Measurements from ENCODE around the gene EIF4ENIF1.

Gene EIF4ENIF1

DNA sequence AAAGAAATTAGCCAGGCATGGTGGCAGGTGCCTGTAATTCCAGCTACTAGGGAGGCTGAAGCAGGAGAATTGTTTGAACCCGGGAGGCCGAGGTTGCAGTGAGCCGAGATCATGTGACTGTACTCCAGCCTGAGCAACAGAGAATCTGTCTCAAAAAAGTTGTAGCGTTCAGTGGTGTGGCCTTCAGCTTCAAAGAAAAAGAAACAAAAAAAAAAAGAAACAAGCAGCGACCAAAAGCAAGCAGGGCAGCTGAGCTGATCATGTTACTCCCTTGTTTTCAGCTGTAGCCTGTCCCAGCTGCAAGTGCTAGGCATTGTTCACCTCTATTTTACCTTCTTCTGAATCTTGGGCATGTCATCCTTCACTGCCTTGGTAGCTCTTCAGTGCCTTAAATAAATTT, 43.7 kb upstream of the EIF4ENIF1 start:
- no peak for DNase-seq (ENCODE audit: low spot score)
- Histone ChIP-seq H2BK5ac (ENCODE audit: low read length) (no peak overlapping the region), H2BK12ac (ENCODE audit: low read length) (no peak overlapping the region), H3K23ac (ENCODE audit: low read depth, low read length, poor library complexity) (no peak overlapping the region), H3K4me2 (ENCODE audit: insufficient read depth, low read length, poor library complexity, severe bottlenecking) (no peak overlapping the region), H3K18ac (ENCODE audit: low read length) (no peak overlapping the region), H2AK5ac (ENCODE audit: low read depth, low read length) (no peak overlapping the region), H3K14ac (ENCODE audit: low read length) (no peak overlapping the region), H3K4ac (ENCODE audit: low read length) (no peak overlapping the region), H3K4me3 (ENCODE audit: low read length in 2 of 2) (no peak overlapping the region), H3K4me1 (ENCODE audit: control insufficient read depth in 2 of 2, insufficient read depth in 1 of 2, low read depth in 1 of 2, low read length in 2 of 2) (peaks cover 0 to 2% of the 10 kb centered on the region in 2 donors), H3K9ac (ENCODE audit: low read depth, low read length, poor library complexity) (no peak overlapping the region), H3K36me3 (replicated peaks in 1 of 2; ENCODE audit: control insufficient read depth in 2 of 2, insufficient read depth in 2 of 2, low read length in 2 of 2) (peaks cover 0 to 37% of the 10 kb centered on the region in 2 donors), H4K91ac (ENCODE audit: low read depth, low read length, poor library complexity) (no peak overlapping the region), H2BK120ac (ENCODE audit: low read depth, low read length) (no peak overlapping the region), H3K79me1 (ENCODE audit: low read depth, low read length) (no peaks in the 10 kb centered on the region), H4K8ac (ENCODE audit: low read depth, low read length) (no peak overlapping the region), H2AFZ (ENCODE audit: low read length) (no peak overlapping the region), H3K9me3 (replicated peaks in 1 of 2; ENCODE audit: control insufficient read depth in 2 of 2, insufficient read depth in 1 of 2, low read depth in 1 of 2, low read length in 2 of 2) (peaks cover 0 to 4% of the 10 kb centered on the region in 2 donors), H2BK15ac (ENCODE audit: low read length) (no peak overlapping the region), H3K27ac (replicated peaks; ENCODE audit: low read length) (no peak overlapping the region), H3K27me3 (ENCODE audit: control insufficient read depth in 3 of 3, insufficient read depth in 3 of 3, low read depth in 1 of 3, low read length in 3 of 3) (no peaks in the 10 kb centered on the region)
- WGBS, 2 donors (ENCODE audit: extremely low coverage in 2 of 2, insufficient read length in 2 of 2, insufficient replicate concordance in 1 of 2): no CpG with 5 or more reads among the region's 5 CpGs

DNA sequence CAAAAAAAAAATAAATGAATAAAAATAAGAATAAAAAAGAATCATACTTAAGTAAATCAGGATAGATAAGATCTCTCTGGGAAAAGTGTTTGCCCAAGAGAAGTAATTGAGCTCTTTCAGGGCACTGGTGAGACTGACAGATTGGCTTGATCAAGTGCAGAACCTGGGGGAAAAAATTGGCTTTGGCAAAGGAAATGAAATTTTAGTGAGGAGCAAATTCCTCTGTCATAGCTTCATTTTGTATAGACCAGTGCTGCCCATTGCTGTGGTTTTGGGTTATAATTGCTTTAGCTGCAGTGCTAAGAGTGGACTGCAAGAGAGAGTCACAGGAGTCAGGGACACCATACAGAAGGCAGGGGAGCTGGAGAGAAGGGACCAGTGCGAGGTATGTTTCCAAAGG, 42.4 kb upstream of the EIF4ENIF1 start:
- Histone ChIP-seq H3K23ac (ENCODE audit: low read depth, low read length, poor library complexity) (no peak overlapping the region), H3K36me3 (replicated peaks in 1 of 2; ENCODE audit: control insufficient read depth in 2 of 2, insufficient read depth in 2 of 2, low read length in 2 of 2) (peaks cover 0 to 36% of the 10 kb centered on the region in 2 donors), H3K9ac (ENCODE audit: low read depth, low read length, poor library complexity) (no peak overlapping the region), H3K14ac (ENCODE audit: low read length) (no peak overlapping the region), H3K79me1 (ENCODE audit: low read depth, low read length) (no peaks in the 10 kb centered on the region), H3K27me3 (ENCODE audit: control insufficient read depth in 3 of 3, insufficient read depth in 3 of 3, low read depth in 1 of 3, low read length in 3 of 3) (no peaks in the 10 kb centered on the region), H3K4me2 (ENCODE audit: insufficient read depth, low read length, poor library complexity, severe bottlenecking) (no peak overlapping the region), H3K18ac (ENCODE audit: low read length) (no peak overlapping the region), H4K91ac (ENCODE audit: low read depth, low read length, poor library complexity) (no peak overlapping the region), H2BK120ac (ENCODE audit: low read depth, low read length) (no peak overlapping the region), H3K4me1 (ENCODE audit: control insufficient read depth in 2 of 2, insufficient read depth in 1 of 2, low read depth in 1 of 2, low read length in 2 of 2) (peaks cover 0 to 2% of the 10 kb centered on the region in 2 donors), H2AFZ (ENCODE audit: low read length) (no peak overlapping the region), H3K27ac (replicated peaks; ENCODE audit: low read length) (no peak overlapping the region), H4K8ac (ENCODE audit: low read depth, low read length) (no peak overlapping the region), H2BK15ac (ENCODE audit: low read length) (no peak overlapping the region), H2AK5ac (ENCODE audit: low read depth, low read length) (no peak overlapping the region), H3K4me3 (ENCODE audit: low read length in 2 of 2) (no peak overlapping the region), H3K9me3 (replicated peaks in 1 of 2; ENCODE audit: control insufficient read depth in 2 of 2, insufficient read depth in 1 of 2, low read depth in 1 of 2, low read length in 2 of 2) (peaks cover 0 to 4% of the 10 kb centered on the region in 2 donors), H3K4ac (ENCODE audit: low read length) (no peak overlapping the region), H2BK5ac (ENCODE audit: low read length) (no peak overlapping the region), H2BK12ac (ENCODE audit: low read length) (no peak overlapping the region)
- no peak for DNase-seq (ENCODE audit: low spot score)
- WGBS, 2 donors (ENCODE audit: extremely low coverage in 2 of 2, insufficient read length in 2 of 2, insufficient replicate concordance in 1 of 2): no CpG with 5 or more reads among the region's 1 CpG

DNA sequence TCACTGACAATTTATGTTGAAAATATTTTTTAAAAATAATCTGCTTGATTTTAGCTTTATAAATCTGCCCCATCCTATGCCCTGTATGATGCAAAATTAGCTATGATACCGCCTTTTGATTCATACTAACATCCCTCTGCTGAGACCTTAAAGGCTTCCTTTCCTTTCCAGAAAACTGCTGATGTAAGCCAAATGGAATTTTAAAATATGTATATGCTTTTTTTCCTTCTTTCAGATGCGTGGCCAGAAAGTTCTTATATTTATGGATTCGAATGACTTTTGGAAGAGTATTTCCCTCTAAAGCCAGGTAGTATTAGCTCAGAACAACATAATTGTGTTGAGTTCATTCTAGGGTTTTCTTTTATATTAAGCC, 41.2 kb upstream of the EIF4ENIF1 start:
- Histone ChIP-seq H4K8ac (ENCODE audit: low read depth, low read length) (no peak overlapping the region), H3K18ac (ENCODE audit: low read length) (no peak overlapping the region), H3K27me3 (ENCODE audit: control insufficient read depth in 3 of 3, insufficient read depth in 3 of 3, low read depth in 1 of 3, low read length in 3 of 3) (no peaks in the 10 kb centered on the region), H2AK5ac (ENCODE audit: low read depth, low read length) (no peak overlapping the region), H3K23ac (ENCODE audit: low read depth, low read length, poor library complexity) (no peak overlapping the region), H2BK15ac (ENCODE audit: low read length) (no peak overlapping the region), H3K4me3 (ENCODE audit: low read length in 2 of 2) (no peak overlapping the region), H2BK5ac (ENCODE audit: low read length) (no peak overlapping the region), H4K91ac (ENCODE audit: low read depth, low read length, poor library complexity) (no peak overlapping the region), H3K14ac (ENCODE audit: low read length) (no peak overlapping the region), H3K36me3 (replicated peaks in 1 of 2; ENCODE audit: control insufficient read depth in 2 of 2, insufficient read depth in 2 of 2, low read length in 2 of 2) (peaks cover 0 to 40% of the 10 kb centered on the region in 2 donors), H3K27ac (replicated peaks; ENCODE audit: low read length) (no peak overlapping the region), H2BK12ac (ENCODE audit: low read length) (no peak overlapping the region), H3K79me1 (ENCODE audit: low read depth, low read length) (no peaks in the 10 kb centered on the region), H3K9ac (ENCODE audit: low read depth, low read length, poor library complexity) (no peak overlapping the region), H3K4ac (ENCODE audit: low read length) (no peak overlapping the region), H2BK120ac (ENCODE audit: low read depth, low read length) (no peak overlapping the region), H3K4me2 (ENCODE audit: insufficient read depth, low read length, poor library complexity, severe bottlenecking) (no peak overlapping the region), H3K9me3 (replicated peaks in 1 of 2; ENCODE audit: control insufficient read depth in 2 of 2, insufficient read depth in 1 of 2, low read depth in 1 of 2, low read length in 2 of 2) (peaks cover 0 to 4% of the 10 kb centered on the region in 2 donors), H3K4me1 (ENCODE audit: control insufficient read depth in 2 of 2, insufficient read depth in 1 of 2, low read depth in 1 of 2, low read length in 2 of 2) (peaks cover 0 to 2% of the 10 kb centered on the region in 2 donors), H2AFZ (ENCODE audit: low read length) (no peak overlapping the region)
- no CpG with 5 or more reads among the region's 3 CpGs for WGBS, 2 donors (ENCODE audit: extremely low coverage in 2 of 2, insufficient read length in 2 of 2, insufficient replicate concordance in 1 of 2)
- no peak for DNase-seq (ENCODE audit: low spot score)

DNA sequence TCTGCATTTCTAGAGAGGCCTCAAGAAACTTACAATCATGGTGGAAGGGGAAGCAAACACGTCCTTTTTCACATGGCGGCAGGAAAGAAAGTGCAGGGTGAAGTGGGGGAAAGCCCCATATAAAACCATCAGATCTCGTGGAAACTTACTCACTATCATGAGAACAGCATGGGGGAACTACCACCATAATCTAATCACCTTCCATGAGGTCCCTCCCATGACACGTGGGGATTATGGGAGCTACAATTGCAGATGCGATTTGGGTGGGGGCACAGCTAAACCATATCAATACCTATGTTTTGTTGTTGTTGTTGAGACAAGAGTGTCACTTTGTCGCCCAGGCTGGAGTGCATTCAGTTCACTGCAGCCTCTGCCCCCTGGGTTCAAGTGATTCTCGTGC, 36.6 kb upstream of the EIF4ENIF1 start:
- H2BK120ac ChIP-seq (ENCODE audit: low read depth, low read length): no peak overlapping the region
- no peaks in the 10 kb centered on the region for H3K79me1 ChIP-seq (ENCODE audit: low read depth, low read length)
- H2BK12ac ChIP-seq (ENCODE audit: low read length): no peak overlapping the region
- H2AK5ac ChIP-seq (ENCODE audit: low read depth, low read length): no peak overlapping the region
- no peak overlapping the region for H3K23ac ChIP-seq (ENCODE audit: low read depth, low read length, poor library complexity)
- no peak overlapping the region for H2BK15ac ChIP-seq (ENCODE audit: low read length)
- H4K91ac ChIP-seq (ENCODE audit: low read depth, low read length, poor library complexity): no peak overlapping the region
- H3K36me3 ChIP-seq (replicated peaks in 1 of 2; ENCODE audit: control insufficient read depth in 2 of 2, insufficient read depth in 2 of 2, low read length in 2 of 2): peaks cover 0 to 29% of the 10 kb centered on the region in 2 donors
- no peak overlapping the region for H2AFZ ChIP-seq (ENCODE audit: low read length)
- H3K9me3 ChIP-seq (replicated peaks in 1 of 2; ENCODE audit: control insufficient read depth in 2 of 2, insufficient read depth in 1 of 2, low read depth in 1 of 2, low read length in 2 of 2): peaks cover 0 to 8% of the 10 kb centered on the region in 2 donors
- no peak overlapping the region for H3K27ac ChIP-seq (replicated peaks; ENCODE audit: low read length)
- H4K8ac ChIP-seq (ENCODE audit: low read depth, low read length): no peak overlapping the region
- H3K27me3 ChIP-seq (ENCODE audit: control insufficient read depth in 3 of 3, insufficient read depth in 3 of 3, low read depth in 1 of 3, low read length in 3 of 3): no peaks in the 10 kb centered on the region
- no peak for DNase-seq (ENCODE audit: low spot score)
- no peaks in the 10 kb centered on the region for H3K4me1 ChIP-seq (ENCODE audit: control insufficient read depth in 2 of 2, insufficient read depth in 1 of 2, low read depth in 1 of 2, low read length in 2 of 2)
- H2BK5ac ChIP-seq (ENCODE audit: low read length): no peak overlapping the region
- no CpG with 5 or more reads among the region's 7 CpGs for WGBS, 2 donors (ENCODE audit: extremely low coverage in 2 of 2, insufficient read length in 2 of 2, insufficient replicate concordance in 1 of 2)
- no peak overlapping the region for H3K18ac ChIP-seq (ENCODE audit: low read length)
- H3K4me3 ChIP-seq (ENCODE audit: low read length in 2 of 2): no peak overlapping the region
- H3K4me2 ChIP-seq (ENCODE audit: insufficient read depth, low read length, poor library complexity, severe bottlenecking): no peak overlapping the region
- no peak overlapping the region for H3K14ac ChIP-seq (ENCODE audit: low read length)
- no peak overlapping the region for H3K4ac ChIP-seq (ENCODE audit: low read length)
- no peak overlapping the region for H3K9ac ChIP-seq (ENCODE audit: low read depth, low read length, poor library complexity)

All from neuronal stem cell (in vitro differentiated cells).